SK-N-SH (cell line): ENCODE measurements around the gene ANKRD44. TPM values are rescaled to one million over a fixed set of nuclear protein-coding genes. Genes with fewer than 3 reads are reported as not detected.

Experiments used
- CTCF ChIA-PET: fragments of 300-600, 350-600 bp; formaldehyde crosslinking; extraction: SDS; loops from one replicate; lab custom pipeline; 2021; lab: Yijun Ruan, JAX
- POLR2A ChIA-PET: fragments of 350-600 bp; sonication (Branson Sonifier 250); formaldehyde crosslinking; extraction: SDS; loops from one replicate; lab custom pipeline; 2020; ENCODE audit warnings: antibody characterized with exemption, inconsistent platforms; lab: Yijun Ruan, JAX
- DNase-seq: peaks from one replicate; pipeline ENCODE4 v3.0.0; 2012
- H2AFZ ChIP-seq: fragments of 200-600 bp; sonication (generic); 2 replicates; pipeline ENCODE4 v1.8.1; 2016; ENCODE audit warnings: antibody characterized with exemption, mild to moderate bottlenecking, low read depth
- H3F3A ChIP-seq: fragments of 200-600 bp; sonication (generic); replicated peaks from 2 replicates; pipeline ENCODE3; 2016; ENCODE audit warnings: antibody characterized with exemption, mild to moderate bottlenecking; ENCODE audit not compliant: insufficient read depth
- H3K27ac ChIP-seq, 2 experiments: fragments of 200-500 bp in 1 of 2; fragments of 200-600 bp in 1 of 2; sonication (Bioruptor generic) in 1 of 2; sonication (generic), shearing (Covaris generic) in 1 of 2; 2 replicates each; pipeline versions ENCODE4 v1.5.1 to v1.6.1; 2014 to 2016; ENCODE audit warnings: low read depth in 2 of 2, inconsistent platforms in 1 of 2, low read length in 1 of 2, mild to moderate bottlenecking in 1 of 2, mixed read lengths in 1 of 2
- H3K27me3 ChIP-seq: fragments of 200-600 bp; sonication (generic), shearing (Covaris generic); 2 replicates; pipeline ENCODE4 v1.6.1; 2016; ENCODE audit warnings: mixed run types; ENCODE audit not compliant: insufficient read depth
- H3K36me3 ChIP-seq, 2 experiments: fragments of 200-500 bp in 1 of 2; fragments of 200-600 bp in 1 of 2; sonication (Bioruptor generic) in 1 of 2; sonication (generic) in 1 of 2; replicated peaks in 1 of 2; 2 replicates each; pipeline versions ENCODE3 to v1.5.1; 2014 to 2016; ENCODE audit warnings: low read length in 1 of 2, mild to moderate bottlenecking in 1 of 2; ENCODE audit not compliant: insufficient read depth in 2 of 2, control insufficient read depth in 1 of 2
- H3K4me1 ChIP-seq, 2 experiments: fragments of 200-500 bp in 1 of 2; fragments of 200-600 bp in 1 of 2; sonication (Bioruptor generic) in 1 of 2; sonication (generic), shearing (Covaris generic) in 1 of 2; 2 replicates each; pipeline versions ENCODE4 v1.5.1 to v1.6.1; 2014 to 2016; ENCODE audit warnings: low read depth in 1 of 2, low read length in 1 of 2, mixed run types in 1 of 2; ENCODE audit not compliant: insufficient read depth in 2 of 2, control insufficient read depth in 1 of 2
- H3K4me2 ChIP-seq: fragments of 200-600 bp; sonication (generic), shearing (Covaris generic); 2 replicates; pipeline ENCODE4 v1.6.1; 2017; ENCODE audit warnings: mixed run types
- H3K4me3 ChIP-seq, 2 experiments: fragments of 200-500 bp in 1 of 2; fragments of 200-600 bp in 1 of 2; sonication (Bioruptor generic) in 1 of 2; sonication (generic), shearing (Covaris generic) in 1 of 2; 2 replicates each; pipeline versions ENCODE4 v1.5.1 to v1.8.1; 2014 to 2016; ENCODE audit warnings: low read depth in 2 of 2, inconsistent platforms in 1 of 2, low read length in 1 of 2, mild to moderate bottlenecking in 1 of 2, mixed read lengths in 1 of 2, moderate library complexity in 1 of 2
- H3K79me2 ChIP-seq: fragments of 200-600 bp; sonication (generic); 2 replicates; pipeline ENCODE4 v1.8.1; 2017; ENCODE audit warnings: mild to moderate bottlenecking; ENCODE audit not compliant: insufficient read depth
- H3K9ac ChIP-seq: fragments of 200-600 bp; sonication (generic); 2 replicates; pipeline ENCODE4 v1.6.1; 2017; ENCODE audit warnings: mixed run types
- H3K9me2 ChIP-seq: fragments of 200-600 bp; sonication (generic); 2 replicates; pipeline ENCODE4 v1.6.1; 2017; ENCODE audit warnings: mixed run types
- H3K9me3 ChIP-seq: fragments of 200-600 bp; sonication (generic); 2 replicates; pipeline ENCODE4 v1.6.1; 2017; ENCODE audit warnings: mixed run types, mild to moderate bottlenecking, moderate library complexity
- H4K20me1 ChIP-seq: fragments of 200-600 bp; sonication (generic); 2 replicates; pipeline ENCODE4 v1.6.1; 2017; ENCODE audit warnings: mild to moderate bottlenecking, mixed run types; ENCODE audit not compliant: insufficient read depth
- EZH2phosphoT487 ChIP-seq: fragments of 200-600 bp; sonication (generic); IDR thresholded peaks from 2 replicates; pipeline ENCODE4 v1.6.1; 2017; ENCODE audit warnings: low read depth, mixed run types, mild to moderate bottlenecking, antibody characterized with exemption, moderate library complexity, borderline replicate concordance
- FOSL2 ChIP-seq: IDR thresholded peaks from 2 replicates; pipeline ENCODE4 v1.4.0; 2012; ENCODE audit warnings: low read depth, mild to moderate bottlenecking, moderate library complexity, borderline replicate concordance
- GABPA ChIP-seq: IDR thresholded peaks from 2 replicates; pipeline ENCODE4 v1.4.0; 2012; ENCODE audit warnings: low read depth, mild to moderate bottlenecking
- GATA2 ChIP-seq: sonication (generic); formaldehyde crosslinking; IDR thresholded peaks from 2 replicates; pipeline ENCODE4 v1.5.0; 2020; ENCODE audit warnings: mild to moderate bottlenecking, missing genetic modification reagents
- IRF3 ChIP-seq: fragments of 150-350 bp; IDR thresholded peaks from 2 replicates; pipeline ENCODE4 v1.6.1; 2016; ENCODE audit warnings: mild to moderate bottlenecking, low read depth, low read length
- JUND ChIP-seq: IDR thresholded peaks from 2 replicates; pipeline ENCODE4 v1.4.0; 2012
- MAX ChIP-seq: IDR thresholded peaks from 2 replicates; pipeline ENCODE4 v1.4.0; 2012; ENCODE audit warnings: low read depth
- MEF2A ChIP-seq: IDR thresholded peaks from 2 replicates; pipeline ENCODE4 v1.4.0; 2012; ENCODE audit warnings: low read depth, borderline replicate concordance
- MXI1 ChIP-seq: IDR thresholded peaks from 2 replicates; pipeline ENCODE4 v1.6.1; 2012; ENCODE audit warnings: mild to moderate bottlenecking, low read depth, low read length, improper control_type of control experiment
- NFIC ChIP-seq: IDR thresholded peaks from 2 replicates; pipeline ENCODE4 v1.4.0; 2012; ENCODE audit warnings: borderline replicate concordance
- PBX3 ChIP-seq: IDR thresholded peaks from 2 replicates; pipeline ENCODE4; 2012
- RAD21 ChIP-seq: IDR thresholded peaks from 2 replicates; pipeline ENCODE4 v1.6.1; 2012; ENCODE audit warnings: mild to moderate bottlenecking, low read length
- RCOR1 ChIP-seq: fragments of 150-350 bp; IDR thresholded peaks from 2 replicates; pipeline ENCODE4 v1.6.1; 2017; ENCODE audit warnings: antibody characterized with exemption, low read length
- REST ChIP-seq: IDR thresholded peaks from 2 replicates; pipeline ENCODE4 v1.6.1; 2012; ENCODE audit warnings: mild to moderate bottlenecking, low read depth, low read length, moderate library complexity
- SMC3 ChIP-seq: IDR thresholded peaks from 2 replicates; pipeline ENCODE4 v1.6.1; 2012; ENCODE audit warnings: low read depth, low read length, improper control_type of control experiment
- TCF12 ChIP-seq: IDR thresholded peaks from 2 replicates; pipeline ENCODE4 v1.4.0; 2012
- TEAD4 ChIP-seq: IDR thresholded peaks from 2 replicates; pipeline ENCODE4 v1.4.0; 2012; ENCODE audit warnings: mild to moderate bottlenecking, borderline replicate concordance; ENCODE audit not compliant: insufficient read depth
- USF1 ChIP-seq: IDR thresholded peaks from 2 replicates; pipeline ENCODE4 v1.4.0; 2012; ENCODE audit warnings: low read depth, borderline replicate concordance
- YY1 ChIP-seq: IDR thresholded peaks from 2 replicates; pipeline ENCODE4 v1.4.0; 2012; ENCODE audit warnings: low read depth, mild to moderate bottlenecking
- WGBS: methylation state at CpG from one replicate; pipeline ENCODE4 v1.1.6; 2017; ENCODE audit warnings: low lambda C conversion rate; 5-methylcytosine and 5-hydroxymethylcytosine counted together
- polyA plus RNA-seq, 3 experiments: library from polyadenylated mRNA; depleted of rRNA; stranded (reverse); fragments of >200 nt; gene quantifications; 2 replicates each; pipeline ENCODE4 v1.2.3, GENCODE V29; 2012

Gene ANKRD44
- polyA plus RNA-seq, 1 of the 3 experiments (the other 2 are of a cell fraction) = 12.5 TPM

- Histone ChIP-seq H3K9me2 (no peaks in the 10 kb centered on the region), H3K9ac (no peak overlapping the region), H3K36me3 (peaks cover 0 to 2% of the 10 kb centered on the region in 2 experiments)
- CTCF ChIA-PET = interaction anchor here (0.7 to 5.8 kb wide), 10 partner anchors 11 to 202 kb away, joined by 3 to 55 read pairs (median 4); partner anchors contain the start of gene PGAP1
- DNase-seq = no peak
- TF ChIP-seq GABPA (no peak), TEAD4 (no peak)
- TF ChIP-seq, all 33 proteins: peak for 0
- WGBS = 82% methylated on average over 2 of the region's 2 CpGs
- H4K20me1 ChIP-seq = no peaks in the 10 kb centered on the region
- POLR2A ChIA-PET = no interaction called here
- H3F3A ChIP-seq = no peaks in the 10 kb centered on the region
- H3K4me1 ChIP-seq = peaks cover 17% of the 10 kb centered on the region in 2 experiments; a peak in 3 of 4 replicates
- no peaks in the 10 kb centered on the region for H3K9me3 ChIP-seq
- H3K27me3 ChIP-seq = no peaks in the 10 kb centered on the region
- no peak overlapping the region for H2AFZ ChIP-seq
- H3K27ac ChIP-seq = peak overlapping the region in 1 of 2 experiments; percentile 23; a peak in 2 of 4 replicates
- no peak overlapping the region for H3K4me2 ChIP-seq
- no peaks in the 10 kb centered on the region for H3K79me2 ChIP-seq
- no peak overlapping the region for H3K4me3 ChIP-seq
Observed at GRCh38 chr2:197109326-197109725, 201.3 kb downstream of the ANKRD44 start.

GRCh38 chr2:197108758-197109157 is 201.8 kb downstream of the ANKRD44 start:
- Histone ChIP-seq H3K27me3 (no peaks in the 10 kb centered on the region), H3K9me3 (no peaks in the 10 kb centered on the region), H3K9ac (no peak overlapping the region), H3K4me2 (no peak overlapping the region), H3K36me3 (peaks cover 0 to 2% of the 10 kb centered on the region in 2 experiments), H3K9me2 (no peaks in the 10 kb centered on the region), H3K27ac (peak overlapping the region in 1 of 2 experiments; percentile 23; a peak in 2 of 4 replicates), H3K4me1 (peaks cover 17% of the 10 kb centered on the region in 2 experiments; a peak in 3 of 4 replicates), H3K79me2 (no peaks in the 10 kb centered on the region), H4K20me1 (no peaks in the 10 kb centered on the region), H3K4me3 (no peak overlapping the region), H2AFZ (no peak overlapping the region), H3F3A (no peaks in the 10 kb centered on the region)
- DNase-seq = peak; percentile 36
- POLR2A ChIA-PET = interaction anchor here (0.8 kb wide), 1 partner anchor 11 kb away, joined by 3 read pairs; no protein-coding TSS in a partner anchor
- WGBS = 50% methylated on average over 4 of the region's 4 CpGs
- TF ChIP-seq REST (no peak), SMC3 (no peak), TEAD4 (no peak), NFIC (peak; percentile 39; the same call in 1 of the 2 replicates), MEF2A (no peak), YY1 (no peak), FOSL2 (peak; percentile 32; the same call in 1 of the 2 replicates), RCOR1 (peak; percentile 43; the same call in 1 of the 2 replicates), EZH2phosphoT487 (no peak), IRF3 (no peak), GATA2 (CRISPR knock-in tag) (0 out of 2 replicates have a peak, but pooled peaks have one; percentile 11), PBX3 (no peak), RAD21 (peak; percentile 20; the same call in 1 of the 2 replicates), MAX (no peak; the same call in 1 of the 2 replicates), MXI1 (peak; percentile 79), TCF12 (peak; percentile 37; the same call in 1 of the 2 replicates), JUND (peak; percentile 13; the same call in 1 of the 2 replicates), USF1 (no peak)
- CTCF ChIA-PET = interaction anchor here (0.7 to 5.8 kb wide), 8 partner anchors 10 to 199 kb away, joined by 3 to 55 read pairs (median 4); partner anchors contain the start of gene PGAP1
